Adrenal gland (tissue), 5 donors: ENCODE data around the gene SSBP2.

Source experiments
- CTCF ChIP-seq, 6 experiments: fragments of 450-650 bp in 4 of 6; fragments of 200-600 bp in 2 of 6; sonication (generic) in 1 of 6; IDR thresholded peaks; 1 replicate in 5 of 6; 2 replicates in 1 of 6; pipeline versions ENCODE4 v1.5.1 to v1.8.0; 2016 to 2021; ENCODE audit warnings: antibody characterized with exemption in 6 of 6, mild to moderate bottlenecking in 2 of 6, moderate library complexity in 1 of 6
- POLR2A ChIP-seq, 2 donors: fragments of 450-650 bp; IDR thresholded peaks; one replicate each; pipeline ENCODE4 v1.6.1; 2017; ENCODE audit warnings: antibody characterized with exemption in 2 of 2, mild to moderate bottlenecking in 2 of 2, moderate library complexity in 1 of 2
- donor health status: DM: no; HTN: no; CAD: no.

- TF ChIP-seq CTCF (IDR thresholded peaks at IDR 0.05): no peak
- no peak for TF ChIP-seq POLR2A (IDR thresholded peaks at IDR 0.05)
Measured at GRCh38 chr5:81657386-81657785, 93.5 kb downstream of the SSBP2 start.
